H1 (cell line): ENCODE data around the gene ETS1. TPM values are rescaled to one million over a fixed set of nuclear protein-coding genes. Genes with fewer than 3 reads are reported as not detected.

ENCODE experiments used
- KDM4A ChIP-seq: IDR thresholded peaks from one replicate; pipeline ENCODE4 v1.7.1; 2012; ENCODE audit warnings: low read depth, mild to moderate bottlenecking, moderate library complexity, low read length, inconsistent platforms; ENCODE audit not compliant: severe bottlenecking
- polyA plus RNA-seq, 7 experiments: library from polyadenylated mRNA; depleted of rRNA in 3 of 7; stranded (reverse) in 5 of 7; unstranded in 2 of 7; fragments of >200 nt in 5 of 7; fragments of 200-250 nt in 2 of 7; gene quantifications; 1 replicate in 5 of 7; 2 replicates in 1 of 7; 4 replicates in 1 of 7; pipeline versions ENCODE4 v1.2.1 to v1.2.3, GENCODE V29; 2011 to 2013; ENCODE audit warnings: missing spikeins in 2 of 7, mixed read lengths in 2 of 7
- total RNA-seq: library from RNA; stranded (reverse); fragmentation: NEBNext Ultra II Directional; extraction: Animal tissue kit (Norgen Biotek cat#: 25700); gene quantifications from 2 replicates; pipeline ENCODE4 v1.2.1, GENCODE V29; 2021

The ETS1 gene
- total and polyA plus RNA-seq, 2 of the 8 experiments (the other 6 are each of a cell fraction or from before 2014, with no cell fraction given) = 10.0 to 35.3 TPM

DNA sequence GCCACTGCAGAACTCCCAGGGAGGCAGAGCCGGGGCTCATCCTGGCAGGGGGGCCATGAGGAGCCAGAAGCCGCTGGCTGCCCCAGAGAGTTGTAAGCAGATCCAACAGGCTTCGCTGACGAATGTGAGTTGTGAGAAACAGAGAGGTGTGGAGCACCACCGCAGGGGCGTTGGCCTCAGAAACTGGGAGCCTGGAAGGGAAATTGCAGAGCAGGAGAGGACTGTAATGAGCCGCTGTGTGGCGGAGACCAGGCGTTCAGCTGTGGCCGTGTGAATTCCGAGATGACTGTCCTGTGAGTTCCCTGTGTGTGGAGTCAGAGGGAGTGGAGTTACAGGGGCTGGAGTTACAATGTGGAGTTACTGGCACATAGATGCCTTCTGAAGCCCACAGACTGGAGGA is 27.7 kb upstream of the ETS1 start (continued):
- no peak for TF ChIP-seq KDM4A
- TF ChIP-seq, all 59 proteins: peak for 0
